ENCODE results near the gene PPM1B. TPM values are rescaled to one million over a fixed set of nuclear protein-coding genes. Genes with fewer than 3 reads are reported as not detected.

Gene PPM1B
- total and polyA plus RNA-seq, 2 experiments from 2014 or later = 112 to 134 TPM

DNA sequence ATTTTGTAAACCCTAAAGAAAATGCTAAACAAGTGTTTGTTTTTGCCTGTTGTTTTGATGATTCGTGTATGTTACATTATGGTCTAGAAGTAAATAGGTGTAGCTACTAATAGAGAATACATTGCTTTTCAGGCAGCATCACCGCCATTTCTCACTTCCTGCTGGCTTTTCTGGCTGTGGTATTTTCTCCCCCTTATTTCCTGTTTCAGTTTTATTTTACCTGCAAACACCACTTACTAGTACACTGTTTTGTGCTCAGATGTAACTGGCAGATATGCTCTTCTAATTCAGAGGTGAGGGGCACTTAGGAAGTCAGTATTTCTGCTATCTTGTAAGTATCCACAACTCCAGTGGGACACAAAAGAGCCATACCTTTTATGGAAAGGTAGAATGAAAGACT, 68.5 kb downstream of the PPM1B start (continued):
- TF ChIP-seq, protein P1, sequence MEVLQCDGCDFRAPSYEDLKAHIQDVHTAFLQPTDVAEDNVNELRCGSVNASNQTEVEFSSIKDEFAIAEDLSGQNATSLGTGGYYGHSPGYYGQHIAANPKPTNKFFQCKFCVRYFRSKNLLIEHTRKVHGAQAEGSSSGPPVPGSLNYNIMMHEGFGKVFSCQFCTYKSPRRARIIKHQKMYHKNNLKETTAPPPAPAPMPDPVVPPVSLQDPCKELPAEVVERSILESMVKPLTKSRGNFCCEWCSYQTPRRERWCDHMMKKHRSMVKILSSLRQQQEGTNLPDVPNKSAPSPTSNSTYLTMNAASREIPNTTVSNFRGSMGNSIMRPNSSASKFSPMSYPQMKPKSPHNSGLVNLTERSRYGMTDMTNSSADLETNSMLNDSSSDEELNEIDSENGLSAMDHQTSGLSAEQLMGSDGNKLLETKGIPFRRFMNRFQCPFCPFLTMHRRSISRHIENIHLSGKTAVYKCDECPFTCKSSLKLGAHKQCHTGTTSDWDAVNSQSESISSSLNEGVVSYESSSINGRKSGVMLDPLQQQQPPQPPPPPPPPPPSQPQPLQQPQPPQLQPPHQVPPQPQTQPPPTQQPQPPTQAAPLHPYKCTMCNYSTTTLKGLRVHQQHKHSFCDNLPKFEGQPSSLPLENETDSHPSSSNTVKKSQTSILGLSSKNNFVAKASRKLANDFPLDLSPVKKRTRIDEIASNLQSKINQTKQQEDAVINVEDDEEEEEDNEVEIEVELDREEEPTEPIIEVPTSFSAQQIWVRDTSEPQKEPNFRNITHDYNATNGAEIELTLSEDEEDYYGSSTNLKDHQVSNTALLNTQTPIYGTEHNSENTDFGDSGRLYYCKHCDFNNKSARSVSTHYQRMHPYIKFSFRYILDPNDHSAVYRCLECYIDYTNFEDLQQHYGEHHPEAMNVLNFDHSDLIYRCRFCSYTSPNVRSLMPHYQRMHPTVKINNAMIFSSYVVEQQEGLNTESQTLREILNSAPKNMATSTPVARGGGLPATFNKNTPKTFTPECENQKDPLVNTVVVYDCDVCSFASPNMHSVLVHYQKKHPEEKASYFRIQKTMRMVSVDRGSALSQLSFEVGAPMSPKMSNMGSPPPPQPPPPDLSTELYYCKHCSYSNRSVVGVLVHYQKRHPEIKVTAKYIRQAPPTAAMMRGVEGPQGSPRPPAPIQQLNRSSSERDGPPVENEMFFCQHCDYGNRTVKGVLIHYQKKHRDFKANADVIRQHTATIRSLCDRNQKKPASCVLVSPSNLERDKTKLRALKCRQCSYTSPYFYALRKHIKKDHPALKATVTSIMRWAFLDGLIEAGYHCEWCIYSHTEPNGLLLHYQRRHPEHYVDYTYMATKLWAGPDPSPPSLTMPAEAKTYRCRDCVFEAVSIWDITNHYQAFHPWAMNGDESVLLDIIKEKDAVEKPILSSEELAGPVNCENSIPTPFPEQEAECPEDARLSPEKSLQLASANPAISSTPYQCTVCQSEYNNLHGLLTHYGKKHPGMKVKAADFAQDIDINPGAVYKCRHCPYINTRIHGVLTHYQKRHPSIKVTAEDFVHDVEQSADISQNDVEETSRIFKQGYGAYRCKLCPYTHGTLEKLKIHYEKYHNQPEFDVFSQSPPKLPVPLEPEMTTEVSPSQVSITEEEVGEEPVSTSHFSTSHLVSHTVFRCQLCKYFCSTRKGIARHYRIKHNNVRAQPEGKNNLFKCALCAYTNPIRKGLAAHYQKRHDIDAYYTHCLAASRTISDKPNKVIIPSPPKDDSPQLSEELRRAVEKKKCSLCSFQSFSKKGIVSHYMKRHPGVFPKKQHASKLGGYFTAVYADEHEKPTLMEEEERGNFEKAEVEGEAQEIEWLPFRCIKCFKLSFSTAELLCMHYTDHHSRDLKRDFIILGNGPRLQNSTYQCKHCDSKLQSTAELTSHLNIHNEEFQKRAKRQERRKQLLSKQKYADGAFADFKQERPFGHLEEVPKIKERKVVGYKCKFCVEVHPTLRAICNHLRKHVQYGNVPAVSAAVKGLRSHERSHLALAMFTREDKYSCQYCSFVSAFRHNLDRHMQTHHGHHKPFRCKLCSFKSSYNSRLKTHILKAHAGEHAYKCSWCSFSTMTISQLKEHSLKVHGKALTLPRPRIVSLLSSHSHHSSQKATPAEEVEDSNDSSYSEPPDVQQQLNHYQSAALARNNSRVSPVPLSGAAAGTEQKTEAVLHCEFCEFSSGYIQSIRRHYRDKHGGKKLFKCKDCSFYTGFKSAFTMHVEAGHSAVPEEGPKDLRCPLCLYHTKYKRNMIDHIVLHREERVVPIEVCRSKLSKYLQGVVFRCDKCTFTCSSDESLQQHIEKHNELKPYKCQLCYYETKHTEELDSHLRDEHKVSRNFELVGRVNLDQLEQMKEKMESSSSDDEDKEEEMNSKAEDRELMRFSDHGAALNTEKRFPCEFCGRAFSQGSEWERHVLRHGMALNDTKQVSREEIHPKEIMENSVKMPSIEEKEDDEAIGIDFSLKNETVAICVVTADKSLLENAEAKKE (CRISPR knock-in tag; IDR thresholded peaks at IDR 0.05) = no peak
- no peak for TF ChIP-seq EZH2 (IDR thresholded peaks at IDR 0.05; ENCODE audit: low read depth, unreplicated experiment)
- TF ChIP-seq JUNB (IDR thresholded peaks at IDR 0.05; ENCODE audit: unreplicated experiment) = no peak
- TF ChIP-seq ZNF331 (CRISPR knock-in tag; IDR thresholded peaks at IDR 0.05; ENCODE audit: low read depth) = no peak
- TF ChIP-seq, protein P2, sequence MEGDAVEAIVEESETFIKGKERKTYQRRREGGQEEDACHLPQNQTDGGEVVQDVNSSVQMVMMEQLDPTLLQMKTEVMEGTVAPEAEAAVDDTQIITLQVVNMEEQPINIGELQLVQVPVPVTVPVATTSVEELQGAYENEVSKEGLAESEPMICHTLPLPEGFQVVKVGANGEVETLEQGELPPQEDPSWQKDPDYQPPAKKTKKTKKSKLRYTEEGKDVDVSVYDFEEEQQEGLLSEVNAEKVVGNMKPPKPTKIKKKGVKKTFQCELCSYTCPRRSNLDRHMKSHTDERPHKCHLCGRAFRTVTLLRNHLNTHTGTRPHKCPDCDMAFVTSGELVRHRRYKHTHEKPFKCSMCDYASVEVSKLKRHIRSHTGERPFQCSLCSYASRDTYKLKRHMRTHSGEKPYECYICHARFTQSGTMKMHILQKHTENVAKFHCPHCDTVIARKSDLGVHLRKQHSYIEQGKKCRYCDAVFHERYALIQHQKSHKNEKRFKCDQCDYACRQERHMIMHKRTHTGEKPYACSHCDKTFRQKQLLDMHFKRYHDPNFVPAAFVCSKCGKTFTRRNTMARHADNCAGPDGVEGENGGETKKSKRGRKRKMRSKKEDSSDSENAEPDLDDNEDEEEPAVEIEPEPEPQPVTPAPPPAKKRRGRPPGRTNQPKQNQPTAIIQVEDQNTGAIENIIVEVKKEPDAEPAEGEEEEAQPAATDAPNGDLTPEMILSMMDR (conservative IDR thresholded peaks at IDR 0.05; ENCODE audit: low read depth in 2 of 2) = no peak

- Histone ChIP-seq H3K27ac (ENCODE audit: low read depth) (no peak overlapping the region), H3F3A (replicated peaks; ENCODE audit: low read depth) (no peaks in the 10 kb centered on the region), H2AFZ (no peak overlapping the region), H4K20me1 (replicated peaks; ENCODE audit: insufficient read depth) (no peaks in the 10 kb centered on the region), H3K9me2 (ENCODE audit: insufficient read depth) (no peaks in the 10 kb centered on the region), H3K4me3 (no peak overlapping the region), H3K4me1 (ENCODE audit: insufficient read depth) (peaks cover 29% of the 10 kb centered on the region), H3K4me2 (no peak overlapping the region), H3K36me3 (ENCODE audit: insufficient read depth) (no peaks in the 10 kb centered on the region), H3K27me3 (ENCODE audit: insufficient read depth) (no peaks in the 10 kb centered on the region), H3K79me2 (replicated peaks; ENCODE audit: insufficient read depth) (no peaks in the 10 kb centered on the region)
- peak overlapping the region; percentile 24; the same call in 1 of the 2 replicates for H3K27ac Mint-ChIP-seq
- ATAC-seq (no peak), DNase-seq (ENCODE audit: low spot score) (no peak)
- peaks cover 30% of the 10 kb centered on the region for H3K4me1 Mint-ChIP-seq
- no peaks in the 10 kb centered on the region; the same call in 2 of the 3 replicates for H3K36me3 Mint-ChIP-seq (ENCODE audit: low read depth)
- H3K9me3 Mint-ChIP-seq = no peaks in the 10 kb centered on the region
- H3K27me3 Mint-ChIP-seq (ENCODE audit: insufficient read depth, low read depth, poor library complexity) = peaks cover 6% of the 10 kb centered on the region
- TF ChIP-seq NANOG (IDR thresholded peaks at IDR 0.05; ENCODE audit: borderline replicate concordance) = no peak
- TF ChIP-seq EZH2 (IDR thresholded peaks at IDR 0.05; ENCODE audit: low read depth, unreplicated experiment) = no peak
- TF ChIP-seq, protein P2 (conservative IDR thresholded peaks at IDR 0.05; ENCODE audit: low read depth in 2 of 2) = no peak
- TF ChIP-seq EZH2phosphoT487 (IDR thresholded peaks at IDR 0.05; ENCODE audit: unreplicated experiment) = no peak
- no peak for TF ChIP-seq ZNF114 (CRISPR knock-in tag; IDR thresholded peaks at IDR 0.05)
- TF ChIP-seq CREB1 (CRISPR knock-in tag; IDR thresholded peaks at IDR 0.05; ENCODE audit: low read depth) = no peak
- TF ChIP-seq, protein P3, sequence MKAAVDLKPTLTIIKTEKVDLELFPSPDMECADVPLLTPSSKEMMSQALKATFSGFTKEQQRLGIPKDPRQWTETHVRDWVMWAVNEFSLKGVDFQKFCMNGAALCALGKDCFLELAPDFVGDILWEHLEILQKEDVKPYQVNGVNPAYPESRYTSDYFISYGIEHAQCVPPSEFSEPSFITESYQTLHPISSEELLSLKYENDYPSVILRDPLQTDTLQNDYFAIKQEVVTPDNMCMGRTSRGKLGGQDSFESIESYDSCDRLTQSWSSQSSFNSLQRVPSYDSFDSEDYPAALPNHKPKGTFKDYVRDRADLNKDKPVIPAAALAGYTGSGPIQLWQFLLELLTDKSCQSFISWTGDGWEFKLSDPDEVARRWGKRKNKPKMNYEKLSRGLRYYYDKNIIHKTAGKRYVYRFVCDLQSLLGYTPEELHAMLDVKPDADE (IDR thresholded peaks at IDR 0.05) = no peak
- no peak overlapping the region for H3K4me3 Mint-ChIP-seq
Measured at GRCh38 chr2:44242904-44243303, 74.2 kb downstream of the PPM1B start.

All from GM23338 (cell line).